Thyroid gland (tissue), 4 donors: ENCODE results near the gene AGBL4.

ENCODE experiments used
- POLR2A ChIP-seq, 2 donors: fragments of 450-650 bp; IDR thresholded peaks; one replicate each; pipeline ENCODE4 v1.6.1; 2017; ENCODE audit warnings: antibody characterized with exemption in 2 of 2, mild to moderate bottlenecking in 2 of 2, moderate library complexity in 1 of 2
- TF ChIP-seq, protein P1 (sequence below), 6 experiments: fragments of 200-600 bp in 3 of 6; fragments of 450-650 bp in 3 of 6; sonication (generic) in 3 of 6; IDR thresholded peaks; one replicate each; pipeline ENCODE4 v1.5.1; 2016 to 2019; ENCODE audit warnings: antibody characterized with exemption in 6 of 6, mild to moderate bottlenecking in 2 of 6, inconsistent platforms in 1 of 6, moderate library complexity in 1 of 6

DNA sequence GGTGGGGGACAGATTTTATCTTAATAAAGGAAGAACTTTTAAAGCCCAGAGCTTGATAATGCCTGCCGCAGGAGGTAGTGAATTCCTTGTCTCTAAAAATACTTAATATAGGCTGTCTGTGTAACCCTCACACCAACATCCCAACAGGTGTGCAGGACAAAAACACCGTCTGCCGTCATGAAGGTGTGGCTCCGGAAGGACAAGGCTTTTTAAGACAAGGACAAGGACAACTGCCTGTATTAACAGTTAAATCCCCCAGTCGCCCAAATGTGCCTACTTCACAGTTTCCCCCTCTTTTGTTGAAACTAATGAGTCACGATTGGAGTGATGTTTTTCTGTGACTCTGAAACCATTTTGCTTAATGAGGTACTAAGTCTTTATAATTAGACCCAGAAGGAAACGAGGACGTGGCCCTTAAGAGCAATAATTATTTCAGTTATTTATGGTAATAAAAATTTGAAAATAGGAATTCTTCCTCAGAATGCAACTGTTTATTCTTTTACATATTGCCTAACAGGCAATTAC is 1524.5 kb downstream of the AGBL4 start:
- TF ChIP-seq POLR2A (IDR thresholded peaks at IDR 0.05): no peak
- TF ChIP-seq, protein P1, sequence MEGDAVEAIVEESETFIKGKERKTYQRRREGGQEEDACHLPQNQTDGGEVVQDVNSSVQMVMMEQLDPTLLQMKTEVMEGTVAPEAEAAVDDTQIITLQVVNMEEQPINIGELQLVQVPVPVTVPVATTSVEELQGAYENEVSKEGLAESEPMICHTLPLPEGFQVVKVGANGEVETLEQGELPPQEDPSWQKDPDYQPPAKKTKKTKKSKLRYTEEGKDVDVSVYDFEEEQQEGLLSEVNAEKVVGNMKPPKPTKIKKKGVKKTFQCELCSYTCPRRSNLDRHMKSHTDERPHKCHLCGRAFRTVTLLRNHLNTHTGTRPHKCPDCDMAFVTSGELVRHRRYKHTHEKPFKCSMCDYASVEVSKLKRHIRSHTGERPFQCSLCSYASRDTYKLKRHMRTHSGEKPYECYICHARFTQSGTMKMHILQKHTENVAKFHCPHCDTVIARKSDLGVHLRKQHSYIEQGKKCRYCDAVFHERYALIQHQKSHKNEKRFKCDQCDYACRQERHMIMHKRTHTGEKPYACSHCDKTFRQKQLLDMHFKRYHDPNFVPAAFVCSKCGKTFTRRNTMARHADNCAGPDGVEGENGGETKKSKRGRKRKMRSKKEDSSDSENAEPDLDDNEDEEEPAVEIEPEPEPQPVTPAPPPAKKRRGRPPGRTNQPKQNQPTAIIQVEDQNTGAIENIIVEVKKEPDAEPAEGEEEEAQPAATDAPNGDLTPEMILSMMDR (IDR thresholded peaks at IDR 0.05): no peak
